ENCODE measurements around the gene RGL3.

DNA sequence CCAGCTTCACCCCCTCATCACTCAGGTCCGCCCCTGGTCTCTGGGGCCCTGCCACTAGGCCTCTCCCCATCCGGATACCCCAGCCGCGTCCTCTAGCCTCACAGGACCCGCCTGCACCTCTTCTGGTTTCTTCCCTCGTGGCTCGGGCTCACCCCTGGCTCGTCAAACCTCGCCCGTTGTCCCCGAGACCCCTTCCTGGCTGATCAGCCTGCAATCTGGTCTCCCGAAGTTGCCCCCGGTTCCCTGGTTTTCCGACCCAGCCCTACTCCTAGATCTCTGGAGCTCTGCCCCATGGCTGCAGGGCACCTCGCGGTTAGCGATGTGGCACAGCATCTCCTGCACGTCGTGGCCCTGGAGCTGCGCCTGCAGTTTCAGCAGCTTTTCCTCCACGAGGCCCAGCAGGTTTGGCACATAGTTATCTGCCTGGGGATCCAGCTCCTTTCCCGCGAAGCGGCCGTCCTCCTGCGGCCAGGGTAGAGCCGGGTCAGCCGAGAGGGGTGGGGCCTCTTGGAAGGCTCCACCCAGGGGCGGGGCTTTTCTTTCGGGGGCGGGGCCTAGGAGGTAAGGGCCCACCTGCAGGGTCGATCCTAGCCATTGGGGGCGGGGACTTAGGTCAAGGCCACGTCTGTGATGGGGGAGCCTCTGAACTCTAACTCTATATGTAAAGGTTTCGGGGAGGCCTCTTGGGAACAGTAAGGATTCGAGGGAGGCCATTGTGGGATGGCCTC, 2.4 kb upstream of the RGL3 start:
- TF ChIP-seq EZH2 (IDR thresholded peaks at IDR 0.05; ENCODE audit: insufficient read depth, poor library complexity, severe bottlenecking) = no peak
- no peak for TF ChIP-seq EZH2phosphoT487 (IDR thresholded peaks at IDR 0.05; ENCODE audit: insufficient read depth, low read depth)
